Caco-2 (cell line): ENCODE data around the gene LRRC75A. TPM values are rescaled to one million over a fixed set of nuclear protein-coding genes. Genes with fewer than 3 reads are reported as not detected.
A peak's percentile ranks its signal among the peaks of the same experiment; 100 is the strongest.

Source experiments
- BruUV-seq: library from RNA; stranded (reverse); fragments of 400-500 nt; replicated peaks from 2 replicates; lab custom pipeline; 2021; lab: Mats Ljungman, UMichigan
- CTCF ChIA-PET: fragments of 300-600 bp; sonication (Branson Sonifier 250); formaldehyde crosslinking; loops from one replicate; lab custom pipeline; 2022; ENCODE audit warnings: antibody characterized with exemption; lab: Charles Lee
- POLR2A ChIA-PET: fragments of 300-600 bp; sonication (Branson Sonifier 250); formaldehyde crosslinking; loops from one replicate; lab custom pipeline; 2022; ENCODE audit warnings: antibody characterized with exemption; lab: Charles Lee
- DNase-seq, 2 experiments: peaks; one replicate each; pipeline versions ENCODE4 v3.0.0 to v3.0.0-alpha.2; 2020 to 2022
- H3K27me3 ChIP-seq: replicated peaks from 2 replicates; pipeline ENCODE4 v1.6.0; 2011; ENCODE audit warnings: low read length; ENCODE audit not compliant: control insufficient read depth, insufficient read depth
- H3K36me3 ChIP-seq: 2 replicates; pipeline ENCODE4 v1.5.1; 2011; ENCODE audit warnings: low read length; ENCODE audit not compliant: control insufficient read depth, insufficient read depth
- H3K4me1 ChIP-seq: fragments of 250-450 bp; sonication (Bioruptor Pico); 2 replicates; pipeline ENCODE4 v1.5.1; 2020; ENCODE audit warnings: mild to moderate bottlenecking
- H3K4me3 ChIP-seq: 2 replicates; pipeline ENCODE4 v1.5.1; 2011; ENCODE audit warnings: low read depth, mild to moderate bottlenecking, control low read depth, low read length
- H3K9me3 ChIP-seq: fragments of 250-450 bp; sonication (Bioruptor Pico); 2 replicates; pipeline ENCODE4 v1.5.1; 2020; ENCODE audit warnings: mild to moderate bottlenecking, moderate library complexity
- H3K27ac Mint-ChIP-seq: one replicate; pipeline ENCODE4 v1.8.0; 2022; ENCODE audit warnings: mixed read lengths; ENCODE audit not compliant: unreplicated experiment
- H3K27me3 Mint-ChIP-seq: one replicate; pipeline ENCODE4 v1.8.0; 2022; ENCODE audit warnings: mixed read lengths; ENCODE audit not compliant: insufficient read depth, unreplicated experiment
- H3K36me3 Mint-ChIP-seq: one replicate; pipeline ENCODE4 v1.8.0; 2022; ENCODE audit warnings: mild to moderate bottlenecking, mixed read lengths; ENCODE audit not compliant: insufficient read depth, unreplicated experiment
- H3K4me1 Mint-ChIP-seq: one replicate; pipeline ENCODE4 v1.8.0; 2022; ENCODE audit warnings: low read depth, mixed read lengths; ENCODE audit not compliant: unreplicated experiment
- H3K4me3 Mint-ChIP-seq: one replicate; pipeline ENCODE4 v1.8.0; 2022; ENCODE audit warnings: mild to moderate bottlenecking, moderate library complexity, mixed read lengths; ENCODE audit not compliant: unreplicated experiment
- H3K9me3 Mint-ChIP-seq: one replicate; pipeline ENCODE4 v1.8.0; 2022; ENCODE audit warnings: mixed read lengths; ENCODE audit not compliant: unreplicated experiment
- intact Hi-C: fragments of 100-400 bp; cut with micrococcal nuclease; formaldehyde crosslinking; loops from one replicate; pipeline ENCODE4 v1.10.0; 2022; ENCODE audit not compliant: unreplicated experiment
- total RNA-seq: library from RNA; stranded (reverse); gene quantifications from 2 replicates; pipeline ENCODE4 v1.2.3, GENCODE V29; 2022
- TF ChIP-seq, protein P1 (sequence below), 2 experiments: fragments of 200-600 bp in 1 of 2; IDR thresholded peaks; 1 replicate in 1 of 2; 2 replicates in 1 of 2; pipeline versions ENCODE4 v1.5.1 to v1.8.0; 2011 to 2022; ENCODE audit warnings: antibody characterized with exemption in 1 of 2, control low read depth in 1 of 2, inconsistent platforms in 1 of 2, low read depth in 1 of 2, low read length in 1 of 2, mild to moderate bottlenecking in 1 of 2, moderate library complexity in 1 of 2; ENCODE audit not compliant: insufficient read depth in 1 of 2, severe bottlenecking in 1 of 2, unreplicated experiment in 1 of 2

Gene LRRC75A
- total RNA-seq, 1 experiment from 2014 or later = 4.5 TPM

DNA sequence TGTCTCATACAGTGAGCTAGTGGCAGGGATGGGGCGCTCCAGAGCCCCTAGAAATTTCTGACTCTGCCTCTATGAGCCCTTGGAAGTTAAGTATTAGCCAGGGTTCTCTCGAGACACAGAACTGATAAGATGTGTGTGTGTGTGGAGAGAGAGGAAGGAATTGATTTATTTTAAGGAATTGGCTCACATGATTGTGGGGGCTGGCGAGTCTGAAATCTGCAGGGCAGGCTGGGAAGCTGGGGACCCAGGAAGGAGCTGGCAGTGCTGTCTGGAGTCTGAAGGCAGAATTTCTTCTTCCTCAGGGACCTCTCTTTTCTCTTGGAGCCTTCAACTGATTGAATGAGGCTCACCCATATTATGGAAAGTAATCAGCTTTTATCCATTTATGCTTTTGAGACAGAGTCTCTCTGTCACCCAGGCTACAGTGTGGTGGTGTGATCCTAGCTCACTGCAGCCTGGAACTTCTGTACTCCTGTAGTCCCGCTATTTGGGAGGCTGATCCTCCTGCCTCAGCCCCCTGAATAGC is 16.8 kb downstream of the LRRC75A start:
- BruUV-seq = no TSS peak
- DNase-seq = no peak
- H3K27me3 ChIP-seq = no peaks in the 10 kb centered on the region
- Mint-ChIP-seq H3K27me3 (no peaks in the 10 kb centered on the region), H3K9me3 (no peaks in the 10 kb centered on the region), H3K4me3 (no peak overlapping the region), H3K4me1 (no peaks in the 10 kb centered on the region), H3K36me3 (peaks cover 4% of the 10 kb centered on the region), H3K27ac (no peak overlapping the region)
- POLR2A ChIA-PET = no interaction called here
- H3K4me3 ChIP-seq = no peak overlapping the region
- intact Hi-C loops = no loop called here
- TF ChIP-seq, protein P1, sequence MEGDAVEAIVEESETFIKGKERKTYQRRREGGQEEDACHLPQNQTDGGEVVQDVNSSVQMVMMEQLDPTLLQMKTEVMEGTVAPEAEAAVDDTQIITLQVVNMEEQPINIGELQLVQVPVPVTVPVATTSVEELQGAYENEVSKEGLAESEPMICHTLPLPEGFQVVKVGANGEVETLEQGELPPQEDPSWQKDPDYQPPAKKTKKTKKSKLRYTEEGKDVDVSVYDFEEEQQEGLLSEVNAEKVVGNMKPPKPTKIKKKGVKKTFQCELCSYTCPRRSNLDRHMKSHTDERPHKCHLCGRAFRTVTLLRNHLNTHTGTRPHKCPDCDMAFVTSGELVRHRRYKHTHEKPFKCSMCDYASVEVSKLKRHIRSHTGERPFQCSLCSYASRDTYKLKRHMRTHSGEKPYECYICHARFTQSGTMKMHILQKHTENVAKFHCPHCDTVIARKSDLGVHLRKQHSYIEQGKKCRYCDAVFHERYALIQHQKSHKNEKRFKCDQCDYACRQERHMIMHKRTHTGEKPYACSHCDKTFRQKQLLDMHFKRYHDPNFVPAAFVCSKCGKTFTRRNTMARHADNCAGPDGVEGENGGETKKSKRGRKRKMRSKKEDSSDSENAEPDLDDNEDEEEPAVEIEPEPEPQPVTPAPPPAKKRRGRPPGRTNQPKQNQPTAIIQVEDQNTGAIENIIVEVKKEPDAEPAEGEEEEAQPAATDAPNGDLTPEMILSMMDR (IDR thresholded peaks at IDR 0.05; ENCODE audit: insufficient read depth in 1 of 2, low read depth in 1 of 2, low read length in 1 of 2, severe bottlenecking in 1 of 2, unreplicated experiment in 1 of 2) = no peak
- peaks cover 19% of the 10 kb centered on the region for H3K4me1 ChIP-seq
- CTCF ChIA-PET = interaction anchor here (0.6 kb wide), 1 partner anchor 121 kb away, joined by 4 read pairs; no protein-coding TSS in a partner anchor
- no peaks in the 10 kb centered on the region for H3K9me3 ChIP-seq
- no peaks in the 10 kb centered on the region for H3K36me3 ChIP-seq

DNA sequence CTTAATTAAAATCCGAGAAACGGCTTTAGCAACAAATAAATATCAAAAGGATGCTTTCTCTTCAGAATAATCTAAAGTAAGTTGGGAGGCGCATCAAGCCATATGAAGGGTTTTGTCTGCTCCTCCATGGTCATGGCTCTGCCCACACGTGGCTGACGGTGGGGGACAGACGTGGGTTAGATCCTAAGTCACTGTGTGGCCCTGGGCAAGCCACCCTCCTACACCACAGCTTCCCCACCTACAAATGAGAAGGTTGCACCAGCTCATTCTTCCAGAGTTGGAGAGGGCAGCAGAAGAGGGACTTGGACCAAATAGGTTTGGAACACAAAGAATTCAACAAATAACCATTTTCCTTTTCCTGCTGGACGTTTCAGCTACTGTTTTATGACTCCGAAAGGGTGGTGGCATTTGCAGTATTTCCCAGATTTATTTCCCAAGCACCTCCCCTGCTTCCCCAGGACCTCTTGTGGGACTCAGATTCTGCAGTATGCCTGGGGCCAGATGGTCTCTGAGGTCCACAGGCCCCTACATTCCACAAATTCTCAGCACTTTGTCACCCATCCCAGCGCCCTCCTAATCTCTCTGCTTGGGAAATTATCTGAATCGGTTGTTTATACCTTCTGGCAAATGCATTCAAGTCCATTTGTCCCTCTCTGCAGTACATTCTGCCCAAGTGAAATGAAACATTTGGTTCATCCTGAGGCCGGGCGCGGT is 17.8 kb downstream of the LRRC75A start:
- BruUV-seq = no TSS peak
- Histone ChIP-seq H3K36me3 (no peaks in the 10 kb centered on the region), H3K9me3 (no peaks in the 10 kb centered on the region), H3K4me3 (no peak overlapping the region), H3K4me1 (peaks cover 19% of the 10 kb centered on the region), H3K27me3 (no peaks in the 10 kb centered on the region)
- intact Hi-C loops = no loop called here
- H3K27me3 Mint-ChIP-seq = no peaks in the 10 kb centered on the region
- no peaks in the 10 kb centered on the region for H3K9me3 Mint-ChIP-seq
- ChIA-PET CTCF (no interaction called here), POLR2A (no interaction called here)
- peaks cover 4% of the 10 kb centered on the region for H3K36me3 Mint-ChIP-seq
- H3K27ac Mint-ChIP-seq = peak overlapping the region; percentile 10
- TF ChIP-seq, protein P1 (IDR thresholded peaks at IDR 0.05; ENCODE audit: insufficient read depth in 1 of 2, low read depth in 1 of 2, low read length in 1 of 2, severe bottlenecking in 1 of 2, unreplicated experiment in 1 of 2) = no peak
- H3K4me1 Mint-ChIP-seq = no peaks in the 10 kb centered on the region
- no peak for DNase-seq
- no peak overlapping the region for H3K4me3 Mint-ChIP-seq

DNA sequence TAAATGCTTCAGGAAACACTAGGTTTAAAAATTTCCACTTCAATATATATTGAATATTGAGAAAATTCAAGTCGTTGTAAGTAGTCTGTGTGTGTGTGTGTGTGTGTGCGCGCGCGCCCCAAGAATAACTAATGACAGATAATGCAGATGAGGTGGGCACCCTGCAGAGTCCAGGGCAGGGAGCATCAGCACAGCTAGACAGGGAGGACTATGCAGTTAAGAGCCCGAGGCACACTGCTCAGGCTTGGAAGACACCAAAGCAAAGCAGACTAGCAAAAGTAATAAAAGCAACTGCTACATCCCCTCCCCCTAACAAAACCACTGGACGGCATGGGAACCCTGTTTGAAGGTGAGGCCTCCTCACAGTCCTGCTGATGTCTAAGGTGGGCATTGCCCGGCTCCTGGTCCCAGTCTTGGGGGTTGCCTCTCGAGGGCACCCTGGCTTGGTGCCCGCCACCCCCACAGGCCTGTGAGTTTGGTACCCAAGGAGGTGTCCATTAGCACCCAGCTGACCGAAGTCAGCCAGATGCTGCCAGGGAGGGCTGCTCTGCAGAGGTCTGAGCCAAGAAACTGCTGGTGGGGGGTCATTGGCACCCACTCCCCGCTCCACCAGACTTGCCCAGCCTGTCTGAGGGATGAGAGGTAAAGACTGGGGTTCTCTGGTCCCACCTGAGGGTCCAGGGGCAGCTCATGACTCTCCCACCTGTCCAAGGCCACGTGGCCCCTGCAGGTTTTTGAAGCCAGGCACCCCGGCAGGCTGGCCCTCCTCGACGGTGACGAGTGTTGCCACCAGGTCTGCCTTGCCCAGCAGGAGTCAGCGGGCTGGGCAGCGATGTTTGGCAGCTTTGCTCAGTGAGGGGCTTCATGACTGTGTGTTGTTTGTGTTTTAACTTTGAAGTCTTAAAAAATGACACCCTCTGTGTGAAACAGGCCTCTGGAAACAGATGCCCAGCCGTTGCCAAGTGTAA is 18.7 kb downstream of the LRRC75A start:
- peaks cover 26% of the 10 kb centered on the region for H3K4me1 ChIP-seq
- no peaks in the 10 kb centered on the region for H3K27me3 ChIP-seq
- TF ChIP-seq, protein P1 (IDR thresholded peaks at IDR 0.05; ENCODE audit: insufficient read depth in 1 of 2, low read depth in 1 of 2, low read length in 1 of 2, severe bottlenecking in 1 of 2, unreplicated experiment in 1 of 2) = no peak
- intact Hi-C loops = no loop called here
- no TSS peak for BruUV-seq
- DNase-seq = no peak
- H3K4me3 Mint-ChIP-seq = no peak overlapping the region
- no peaks in the 10 kb centered on the region for H3K9me3 Mint-ChIP-seq
- H3K27me3 Mint-ChIP-seq = no peaks in the 10 kb centered on the region
- CTCF ChIA-PET = no interaction called here
- peaks cover 4% of the 10 kb centered on the region for H3K36me3 Mint-ChIP-seq
- no peak overlapping the region for H3K4me3 ChIP-seq
- H3K4me1 Mint-ChIP-seq = peaks cover 3% of the 10 kb centered on the region
- H3K36me3 ChIP-seq = no peaks in the 10 kb centered on the region
- no peak overlapping the region for H3K27ac Mint-ChIP-seq
- POLR2A ChIA-PET = no interaction called here
- no peaks in the 10 kb centered on the region for H3K9me3 ChIP-seq
